GM10266 (cell line): ENCODE results near the gene ABLIM2.

Source experiments
- DNase-seq: peaks from one replicate; pipeline ENCODE4 v3.0.0; 2012; ENCODE audit errors: extremely low spot score
- CTCF ChIP-seq: IDR thresholded peaks from 2 replicates; pipeline ENCODE4 v1.5.1; 2012; ENCODE audit warnings: mild to moderate bottlenecking, low read depth; ENCODE audit not compliant: control insufficient read depth, insufficient read depth; ENCODE audit errors: missing control alignments

ABLIM2 gene

GRCh38 chr4:8198206-8198905, 39.7 kb upstream of the ABLIM2 start:
- no peak for TF ChIP-seq CTCF

GRCh38 chr4:8197521-8197920, 38.9 kb upstream of the ABLIM2 start:
- TF ChIP-seq CTCF, result no peak

More at GRCh38 chr4:8198206-8198905, 39.7 kb upstream of the ABLIM2 start:
- DNase-seq, result no peak

GRCh38 chr4:8195841-8196458, 37.3 kb upstream of the ABLIM2 start:
- DNase-seq, result no peak
- TF ChIP-seq CTCF, result no peak

More at GRCh38 chr4:8197521-8197920, 38.9 kb upstream of the ABLIM2 start:
- DNase-seq, result no peak

- no peak for DNase-seq
- no peak for TF ChIP-seq CTCF
These were observed 36.8 kb upstream of the ABLIM2 start for GRCh38 chr4:8195431-8195830.

- TF ChIP-seq CTCF, result no peak
- DNase-seq, result no peak
These were observed 36.0 kb upstream of the ABLIM2 start for GRCh38 chr4:8194306-8195242.

GRCh38 chr4:8192748-8193738, 34.4 kb upstream of the ABLIM2 start:
- DNase-seq, result peak; percentile 74
- TF ChIP-seq CTCF, result peak; percentile 77
